WERI-Rb-1 (cell line): ENCODE measurements around the gene MT1B.

ENCODE experiments used
- DNase-seq: peaks from one replicate; pipeline ENCODE4 v3.0.0-alpha.2; 2020
- H3K27ac ChIP-seq: fragments of 250-450 bp; sonication (Bioruptor Pico); 2 replicates; pipeline ENCODE4 v1.5.1; 2020; ENCODE audit warnings: mild to moderate bottlenecking, moderate library complexity
- H3K27me3 ChIP-seq: fragments of 250-450 bp; sonication (Bioruptor Pico); 2 replicates; pipeline ENCODE4 v1.5.1; 2021; ENCODE audit warnings: mild to moderate bottlenecking, low read depth, moderate library complexity; ENCODE audit not compliant: insufficient read depth, severe bottlenecking
- H3K36me3 ChIP-seq: fragments of 250-450 bp; sonication (Bioruptor Pico); 2 replicates; pipeline ENCODE4 v1.5.1; 2020; ENCODE audit warnings: mild to moderate bottlenecking, moderate library complexity
- H3K4me3 ChIP-seq: 2 replicates; pipeline ENCODE4 v1.5.1; 2011; ENCODE audit warnings: low read depth, mild to moderate bottlenecking, control low read depth, low read length
- H3K9me3 ChIP-seq: fragments of 250-450 bp; sonication (Bioruptor Pico); 2 replicates; pipeline ENCODE4 v1.5.1; 2021; ENCODE audit warnings: mild to moderate bottlenecking, moderate library complexity; ENCODE audit not compliant: severe bottlenecking
- TF ChIP-seq, protein P1 (sequence below): IDR thresholded peaks from 2 replicates; pipeline ENCODE4 v1.5.1; 2011; ENCODE audit warnings: low read depth, mild to moderate bottlenecking, control low read depth, inconsistent platforms, low read length

The MT1B gene

DNA sequence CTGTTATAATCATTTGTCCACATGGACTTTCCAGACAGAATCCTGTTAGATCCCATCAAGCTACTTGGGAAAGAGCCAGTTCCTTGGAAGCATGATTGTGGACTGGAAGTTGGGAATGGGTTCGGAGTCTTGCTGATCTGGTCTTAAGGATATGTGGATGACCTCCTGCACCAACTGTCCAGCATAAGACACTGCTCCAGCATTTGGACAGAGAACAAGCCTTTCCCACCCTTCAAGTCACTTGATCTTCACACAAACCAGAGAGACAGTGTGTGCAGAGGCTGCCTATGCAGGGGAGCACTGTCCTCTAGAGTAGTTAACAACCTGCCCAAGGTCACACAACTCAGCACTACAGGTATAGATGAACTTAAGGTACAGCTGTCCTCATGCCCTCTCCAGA lies 5.8 kb upstream of the MT1B start:
- H3K36me3 ChIP-seq = no peaks in the 10 kb centered on the region
- DNase-seq = no peak
- no peaks in the 10 kb centered on the region for H3K9me3 ChIP-seq
- H3K27me3 ChIP-seq = no peaks in the 10 kb centered on the region
- H3K4me3 ChIP-seq = no peak overlapping the region
- TF ChIP-seq, protein P1, sequence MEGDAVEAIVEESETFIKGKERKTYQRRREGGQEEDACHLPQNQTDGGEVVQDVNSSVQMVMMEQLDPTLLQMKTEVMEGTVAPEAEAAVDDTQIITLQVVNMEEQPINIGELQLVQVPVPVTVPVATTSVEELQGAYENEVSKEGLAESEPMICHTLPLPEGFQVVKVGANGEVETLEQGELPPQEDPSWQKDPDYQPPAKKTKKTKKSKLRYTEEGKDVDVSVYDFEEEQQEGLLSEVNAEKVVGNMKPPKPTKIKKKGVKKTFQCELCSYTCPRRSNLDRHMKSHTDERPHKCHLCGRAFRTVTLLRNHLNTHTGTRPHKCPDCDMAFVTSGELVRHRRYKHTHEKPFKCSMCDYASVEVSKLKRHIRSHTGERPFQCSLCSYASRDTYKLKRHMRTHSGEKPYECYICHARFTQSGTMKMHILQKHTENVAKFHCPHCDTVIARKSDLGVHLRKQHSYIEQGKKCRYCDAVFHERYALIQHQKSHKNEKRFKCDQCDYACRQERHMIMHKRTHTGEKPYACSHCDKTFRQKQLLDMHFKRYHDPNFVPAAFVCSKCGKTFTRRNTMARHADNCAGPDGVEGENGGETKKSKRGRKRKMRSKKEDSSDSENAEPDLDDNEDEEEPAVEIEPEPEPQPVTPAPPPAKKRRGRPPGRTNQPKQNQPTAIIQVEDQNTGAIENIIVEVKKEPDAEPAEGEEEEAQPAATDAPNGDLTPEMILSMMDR = no peak
- H3K27ac ChIP-seq = no peak overlapping the region

DNA sequence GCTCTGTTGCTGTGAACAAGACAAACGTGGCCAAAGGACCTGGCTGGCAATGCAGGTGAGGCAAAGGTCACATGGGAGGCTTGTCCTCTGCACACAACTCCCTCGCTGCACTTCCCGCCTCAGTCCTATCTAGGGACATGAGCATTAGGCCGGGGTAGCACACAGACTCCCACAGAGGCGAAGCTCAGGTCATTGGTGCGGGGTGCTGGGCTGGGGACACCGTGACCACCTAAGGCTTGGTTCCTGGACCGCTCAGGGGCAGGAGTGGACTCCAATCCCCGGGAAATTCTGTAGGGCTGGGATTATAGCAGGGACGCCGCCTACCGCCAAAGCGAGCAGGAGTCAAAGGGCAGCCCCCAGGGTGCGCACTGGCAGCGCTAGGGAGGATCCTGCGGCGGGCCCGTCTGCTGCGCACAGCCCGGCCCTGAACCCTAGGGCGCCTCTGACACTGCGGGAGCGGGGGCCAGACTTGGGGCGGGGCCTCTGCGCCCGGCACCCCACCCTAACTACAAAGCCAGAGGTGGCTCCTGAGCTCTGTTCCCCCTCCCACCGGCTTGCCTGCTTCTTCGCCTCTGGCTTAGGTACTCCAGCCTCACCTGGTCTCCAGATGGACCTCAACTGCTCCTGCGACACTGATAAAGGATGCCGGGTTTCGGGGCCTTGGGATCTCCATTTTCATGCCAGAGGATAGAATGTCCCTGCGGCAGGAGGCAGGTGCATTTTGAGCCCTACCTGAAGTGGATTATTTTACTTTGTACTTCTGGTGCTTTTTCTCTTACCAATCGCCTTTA lies 3.9 kb upstream of the MT1B start:
- no peak for DNase-seq
- TF ChIP-seq, protein P1 = no peak
- H3K27me3 ChIP-seq = no peaks in the 10 kb centered on the region
- H3K36me3 ChIP-seq = no peaks in the 10 kb centered on the region
- H3K27ac ChIP-seq = no peak overlapping the region
- H3K4me3 ChIP-seq = no peak overlapping the region
- H3K9me3 ChIP-seq = no peaks in the 10 kb centered on the region

DNA sequence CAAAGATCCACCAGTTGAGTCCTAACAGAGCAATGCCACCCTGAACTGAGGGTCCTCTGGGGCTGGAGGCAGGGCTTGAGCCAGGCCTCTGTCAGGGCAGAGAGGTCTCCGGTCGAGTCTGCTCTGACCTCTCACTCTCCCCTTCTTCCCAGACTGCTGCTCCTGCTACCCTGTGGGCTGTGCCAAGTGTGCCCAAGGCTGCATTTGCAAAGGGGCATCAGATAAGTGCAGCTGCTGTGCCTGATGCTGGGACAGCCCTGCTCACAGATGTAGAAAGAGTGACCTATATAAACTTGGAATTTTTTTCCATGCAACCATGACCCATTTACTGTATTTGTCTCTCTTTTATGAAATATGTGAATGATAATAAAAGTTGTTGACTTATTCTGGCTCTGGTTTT lies 2.4 kb upstream of the MT1B start:
- no peak overlapping the region for H3K27ac ChIP-seq
- no peaks in the 10 kb centered on the region for H3K9me3 ChIP-seq
- no peak for DNase-seq
- no peaks in the 10 kb centered on the region for H3K36me3 ChIP-seq
- no peaks in the 10 kb centered on the region for H3K27me3 ChIP-seq
- TF ChIP-seq, protein P1 = no peak
- H3K4me3 ChIP-seq = no peak overlapping the region

DNA sequence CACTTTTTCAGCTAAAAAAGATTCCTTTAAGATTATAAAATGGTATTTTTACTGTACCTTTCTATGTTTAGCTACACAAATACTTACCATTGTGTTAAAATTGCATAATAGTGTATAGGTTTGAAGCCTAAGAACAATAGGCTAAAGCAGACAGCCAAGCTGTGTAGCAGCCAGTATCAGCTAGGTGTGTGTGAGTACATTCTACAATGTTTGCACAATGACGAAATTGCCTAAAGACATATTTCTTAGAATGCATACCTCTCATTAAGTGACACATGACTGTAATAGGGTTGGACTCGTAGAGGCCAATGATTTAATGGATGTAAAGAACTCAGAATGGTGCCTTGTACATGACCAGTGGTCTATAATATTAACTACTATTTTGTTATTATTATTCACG lies 1.9 kb upstream of the MT1B start:
- no peaks in the 10 kb centered on the region for H3K9me3 ChIP-seq
- no peak overlapping the region for H3K4me3 ChIP-seq
- H3K27me3 ChIP-seq = no peaks in the 10 kb centered on the region
- TF ChIP-seq, protein P1 = no peak
- DNase-seq = no peak
- no peaks in the 10 kb centered on the region for H3K36me3 ChIP-seq
- H3K27ac ChIP-seq = no peak overlapping the region

DNA sequence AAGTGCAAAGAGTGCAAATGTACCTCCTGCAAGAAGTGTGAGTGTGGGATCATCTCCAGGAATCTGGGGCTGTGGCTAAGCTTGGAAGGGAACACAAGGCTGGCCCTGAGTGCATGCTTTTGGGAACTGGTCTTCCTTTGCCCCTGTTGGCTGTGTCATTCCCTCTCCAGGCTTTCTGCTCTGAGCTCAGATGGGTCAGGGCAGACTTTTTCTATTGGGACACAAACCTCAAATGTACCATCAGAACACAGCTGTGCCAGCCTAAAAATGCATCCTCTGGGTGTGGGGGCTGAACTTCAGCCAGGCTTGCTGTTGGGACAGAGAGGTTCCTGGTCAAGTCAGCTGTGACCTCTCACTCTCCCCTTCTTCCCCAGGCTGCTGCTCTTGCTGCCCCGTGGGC lies 914 bp downstream of the MT1B start:
- Histone ChIP-seq H3K27me3 (no peaks in the 10 kb centered on the region), H3K4me3 (no peak overlapping the region)

More for the DNA sequence above, 914 bp downstream of the MT1B start:
- no peaks in the 10 kb centered on the region for H3K9me3 ChIP-seq
- TF ChIP-seq, protein P1 = no peak
- DNase-seq = no peak
- no peak overlapping the region for H3K27ac ChIP-seq
- no peaks in the 10 kb centered on the region for H3K36me3 ChIP-seq
